ENCODE data around the gene HOMER3.

Gene HOMER3

DNA sequence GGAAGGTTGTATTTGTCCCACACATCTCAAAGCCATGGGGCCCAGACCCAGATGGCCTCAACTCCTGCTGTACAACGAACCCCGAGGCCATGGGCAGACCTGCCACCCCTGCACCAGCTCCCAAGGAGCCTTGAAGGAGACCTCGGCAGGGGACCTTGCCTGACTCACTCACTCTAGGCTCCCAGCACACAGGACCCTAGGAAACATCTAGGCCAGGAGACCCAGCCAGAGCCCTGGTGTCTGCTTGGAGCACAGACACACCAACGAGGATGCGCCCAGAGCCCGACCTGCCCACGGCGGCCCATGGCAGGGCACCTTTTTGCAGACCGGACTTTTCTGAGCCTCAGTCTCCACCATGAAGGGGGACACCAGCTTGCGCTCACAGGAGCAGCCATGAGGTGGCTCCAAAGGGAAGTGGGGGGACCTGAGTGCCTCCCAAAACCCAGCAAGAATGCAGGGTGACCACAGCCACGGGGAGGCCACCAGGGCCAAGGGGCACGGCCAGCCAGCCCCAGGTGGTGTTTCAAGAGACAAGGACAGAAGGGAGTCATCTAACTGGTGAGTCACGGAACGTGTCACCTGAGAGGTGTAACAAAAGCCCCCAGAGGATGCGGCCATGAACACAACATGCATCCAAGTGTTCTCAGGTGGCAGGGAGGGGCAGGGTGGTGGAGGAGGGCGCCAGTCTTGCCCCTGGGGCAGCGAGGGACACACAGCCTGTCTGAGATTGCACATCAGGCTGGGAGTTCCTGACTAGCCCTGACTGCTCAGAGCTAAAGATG, 40.1 kb downstream of the HOMER3 start:
- no peak for DNase-seq (ENCODE audit: low read depth)

DNA sequence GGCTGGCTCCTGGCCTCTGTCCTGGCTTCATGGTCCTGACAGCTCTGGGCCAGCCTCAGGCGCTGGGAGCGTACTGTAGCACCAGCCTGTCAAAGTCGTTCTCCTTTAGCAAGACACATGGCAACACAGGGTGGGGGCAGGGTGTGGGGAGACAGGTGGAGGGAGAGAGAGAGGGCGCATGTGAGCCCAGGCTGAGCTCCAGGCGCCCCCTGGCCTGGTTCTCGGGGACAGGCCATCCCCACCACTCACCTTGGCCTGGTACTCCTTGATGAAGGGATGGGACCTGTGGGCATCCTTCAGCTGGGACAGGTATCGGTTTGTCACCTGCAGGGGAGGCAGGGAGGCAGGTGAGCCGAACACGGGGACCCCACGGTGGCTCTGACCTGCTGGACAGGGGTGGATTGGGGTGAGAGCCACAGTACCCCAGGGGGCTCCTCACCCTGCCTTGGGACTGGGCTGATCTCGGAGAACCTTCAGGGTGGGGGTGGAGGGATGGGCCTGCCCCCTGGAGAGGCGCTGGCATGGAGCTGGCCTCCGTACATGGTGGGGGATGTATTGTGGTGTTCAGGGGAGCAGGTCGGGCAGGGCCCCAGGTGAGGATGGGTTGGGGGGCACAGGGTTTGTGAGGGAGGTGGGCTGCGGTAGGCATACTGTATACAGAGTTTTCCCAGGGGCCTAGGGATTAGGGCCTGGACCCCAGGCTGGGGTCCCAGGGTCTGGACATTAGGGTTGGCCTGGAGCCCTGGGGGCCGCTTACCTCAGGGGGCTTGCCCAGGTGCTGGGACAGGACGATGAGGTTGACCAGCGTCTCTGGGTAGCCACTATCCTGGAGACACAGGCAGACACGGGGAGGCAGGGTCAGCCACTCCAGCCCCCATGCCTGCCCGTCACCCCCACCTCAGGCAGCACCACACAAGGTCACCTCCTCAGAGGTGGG, 41.1 kb downstream of the HOMER3 start:
- DNase-seq (ENCODE audit: low read depth) = no peak

DNA sequence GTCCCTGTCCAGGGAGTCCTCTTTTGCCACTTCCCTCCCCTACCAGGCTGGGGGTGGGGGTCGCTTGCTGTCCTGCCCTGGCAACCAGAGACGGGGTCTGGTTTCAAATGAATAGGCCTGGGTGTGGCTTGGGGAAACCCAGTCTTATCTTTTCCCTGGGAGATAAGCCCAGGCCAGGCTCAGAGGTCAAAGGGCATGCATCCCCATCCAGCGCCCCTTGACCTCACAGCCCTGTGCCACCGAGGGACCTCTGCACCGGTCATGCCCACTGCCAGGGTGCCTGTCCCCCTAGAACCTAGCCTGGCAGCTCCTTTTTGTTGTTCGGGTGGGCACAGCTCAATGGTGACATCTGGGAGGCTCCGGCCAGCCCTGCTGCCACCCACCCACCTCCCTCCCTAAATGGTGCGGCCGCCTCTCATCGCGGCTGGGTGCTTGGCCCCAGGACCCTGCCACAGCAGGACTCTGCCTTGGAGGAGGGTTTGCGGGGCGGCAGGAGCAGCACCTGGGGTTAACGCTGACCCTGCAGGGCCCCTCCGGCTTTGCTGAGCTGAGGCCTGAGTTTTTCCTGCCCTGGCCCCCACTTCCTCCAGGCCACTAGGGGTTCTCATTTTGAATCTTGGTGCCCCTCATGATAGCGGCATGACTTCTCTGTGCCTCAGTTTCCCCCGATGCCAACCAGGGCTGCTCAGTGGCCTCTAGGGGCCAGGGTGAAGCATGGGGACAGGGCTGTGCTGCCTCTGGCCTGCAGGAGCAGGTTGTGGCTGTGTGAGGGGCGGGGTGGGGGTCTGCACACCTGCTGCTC, 42.2 kb downstream of the HOMER3 start:
- DNase-seq (ENCODE audit: low read depth) = no peak

DNA sequence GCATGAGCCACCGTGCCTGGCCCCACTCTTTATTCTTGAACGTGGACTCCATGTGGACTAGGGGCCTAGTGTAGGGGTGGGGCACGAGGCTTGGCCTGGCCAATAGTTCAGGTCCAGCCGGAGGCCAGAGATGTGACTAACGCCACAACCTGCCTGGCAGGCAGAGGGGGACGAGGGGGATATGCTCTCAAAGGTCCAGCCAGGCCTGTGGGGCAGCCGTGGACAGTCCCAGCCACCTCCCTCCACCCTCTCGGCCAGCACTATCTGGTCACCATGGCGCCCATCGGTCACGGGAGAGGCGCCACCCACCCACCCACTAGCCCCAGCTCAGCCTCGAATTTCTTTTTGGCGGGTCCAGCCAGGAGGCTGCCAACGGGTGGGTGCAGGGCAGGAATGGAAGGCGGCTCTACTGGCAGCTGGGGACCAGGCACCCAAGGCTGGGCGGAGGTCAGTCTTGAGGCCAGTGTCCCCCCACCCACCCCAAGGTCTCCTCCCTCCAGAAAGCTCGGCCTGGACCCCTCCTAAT, 42.9 kb downstream of the HOMER3 start:
- DNase-seq (ENCODE audit: low read depth) = no peak

DNA sequence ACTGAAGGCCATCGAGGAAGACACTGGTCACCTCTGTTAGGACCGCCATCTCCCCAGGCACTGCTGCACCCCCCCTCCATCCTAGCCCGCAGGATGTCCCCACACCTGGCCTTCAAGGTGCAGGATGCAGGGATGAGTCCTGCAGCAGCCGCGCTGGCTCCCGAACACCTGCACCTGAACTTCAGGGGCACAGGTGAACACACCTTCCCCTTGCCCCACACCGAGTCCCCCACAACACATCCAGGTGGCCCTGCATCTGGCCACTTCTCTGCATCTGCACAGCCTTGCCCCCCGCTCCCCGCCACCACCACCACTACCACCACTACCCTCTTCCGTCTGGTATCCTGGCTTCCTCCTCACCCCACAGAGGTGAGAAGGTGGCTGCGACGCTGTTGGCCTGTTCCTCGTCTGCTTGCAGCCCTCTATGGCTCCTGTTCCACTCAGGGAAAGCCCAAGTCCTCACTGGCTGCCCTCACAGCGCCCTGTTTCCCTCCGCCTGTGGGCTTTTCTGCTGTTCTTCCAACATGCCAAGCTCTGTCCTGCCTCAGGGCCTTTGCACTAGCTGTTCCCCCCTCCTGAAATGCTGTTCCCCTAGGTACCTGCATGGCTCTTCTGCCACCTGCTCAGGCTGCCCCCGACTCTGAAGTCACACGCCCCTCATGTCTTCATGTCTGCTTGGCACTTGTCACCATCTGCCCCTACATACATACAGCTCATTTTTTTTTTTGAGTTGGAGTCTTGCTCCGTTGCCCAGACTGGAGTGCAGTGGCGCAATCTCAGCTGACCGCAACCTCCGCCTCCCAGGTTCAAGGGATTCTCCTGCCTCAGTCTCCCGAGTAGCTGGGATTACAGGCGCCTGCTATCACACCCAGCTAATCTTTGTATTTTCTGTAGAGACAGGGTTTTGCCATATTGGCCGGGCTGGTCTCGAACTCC, 43.7 kb downstream of the HOMER3 start:
- no peak for DNase-seq (ENCODE audit: low read depth)

DNA sequence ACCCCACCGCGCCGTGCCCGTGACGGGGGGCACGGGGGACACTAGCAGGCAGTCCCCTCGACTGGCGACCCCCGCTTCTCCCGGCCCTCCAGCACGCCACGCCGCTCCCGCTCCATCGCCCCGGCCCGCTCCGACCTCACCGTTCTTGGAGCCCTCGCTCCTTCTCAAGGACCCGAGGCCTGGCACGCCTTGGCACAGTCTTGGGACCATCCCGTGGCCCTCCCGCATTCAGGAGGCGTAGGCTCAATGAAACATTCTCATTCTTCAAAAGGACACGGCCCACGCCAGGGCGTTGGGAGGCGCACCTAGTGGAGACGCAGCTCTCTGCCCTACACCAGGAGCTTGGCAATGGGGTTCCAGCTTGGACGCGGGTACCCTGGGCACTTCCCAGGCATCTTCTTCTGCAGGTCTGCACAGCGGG, 44.6 kb downstream of the HOMER3 start:
- DNase-seq (ENCODE audit: low read depth) = no peak

DNA sequence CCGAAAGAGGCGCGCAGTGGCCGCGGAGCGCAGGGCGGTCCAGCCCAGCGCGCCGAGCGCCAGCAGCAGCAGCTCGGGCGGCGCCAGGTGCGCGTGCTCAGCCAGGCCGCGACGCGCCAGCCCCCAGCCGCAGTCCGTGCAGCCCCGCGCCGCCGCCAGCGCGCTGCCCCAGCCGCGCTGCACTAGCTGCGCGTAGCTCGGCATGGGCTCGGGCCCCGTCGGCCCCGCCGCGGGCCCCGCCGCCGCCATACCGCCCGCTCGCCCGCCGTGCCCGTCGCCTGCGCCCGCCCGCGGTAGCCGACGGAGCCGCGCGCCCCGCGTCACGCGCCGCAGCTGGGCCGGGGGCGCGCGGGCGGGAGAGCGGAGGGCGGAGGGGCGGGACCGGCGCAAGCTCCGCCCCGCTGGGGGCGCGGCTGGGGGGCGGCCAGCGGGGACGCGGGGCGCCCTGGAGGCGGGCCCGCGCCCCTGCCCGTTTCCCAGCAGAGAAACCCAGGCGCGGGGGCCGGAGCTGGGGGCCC, 45.1 kb downstream of the HOMER3 start, which contains the start of gene CERS1:
Gene CERS1, minus strand, starts transcription at position 335 of the 518 bp plus-strand sequence. Its CDS starts 86 bp downstream, at position 249.
- no peak for DNase-seq (ENCODE audit: low read depth)

DNA sequence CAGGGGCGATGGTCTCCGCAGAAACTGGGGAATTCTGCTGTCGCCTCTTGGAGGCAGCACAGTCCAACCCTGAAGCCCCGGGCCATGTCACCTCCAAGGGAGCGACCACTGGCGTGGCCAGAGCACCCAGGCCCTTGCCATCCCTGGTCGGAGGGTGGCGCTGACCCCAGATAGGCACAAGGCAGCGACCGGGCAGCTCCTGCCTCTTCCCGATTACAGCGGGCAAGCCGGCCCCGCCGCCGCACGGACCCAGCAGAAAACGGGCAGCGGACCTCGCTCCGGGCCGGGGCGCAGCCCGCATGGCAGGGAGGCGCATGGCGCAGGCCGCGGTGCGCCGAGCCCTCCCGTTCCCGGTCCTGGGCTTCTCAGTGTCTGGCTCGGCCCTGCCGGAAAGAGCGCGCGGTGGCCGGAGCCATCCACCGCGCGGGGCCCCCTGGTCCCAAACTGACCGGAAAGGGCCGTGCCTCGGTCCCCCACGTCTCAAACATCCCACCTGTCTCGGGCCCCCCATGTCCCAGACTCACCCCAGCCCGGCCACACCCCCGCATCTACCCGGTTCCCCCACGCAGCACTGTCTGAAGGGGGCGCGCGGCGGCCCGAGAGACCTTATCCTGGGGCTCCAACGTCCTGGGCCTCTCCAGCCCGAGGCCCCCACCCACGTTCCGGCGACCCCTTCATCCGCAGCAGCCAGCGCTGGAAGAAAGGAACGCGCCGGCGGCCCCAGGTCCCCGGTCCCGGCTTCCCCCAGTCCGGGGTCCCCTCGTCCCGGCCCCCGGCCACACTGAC, 45.8 kb downstream of the HOMER3 start:
- no peak for DNase-seq (ENCODE audit: low read depth)

DNA sequence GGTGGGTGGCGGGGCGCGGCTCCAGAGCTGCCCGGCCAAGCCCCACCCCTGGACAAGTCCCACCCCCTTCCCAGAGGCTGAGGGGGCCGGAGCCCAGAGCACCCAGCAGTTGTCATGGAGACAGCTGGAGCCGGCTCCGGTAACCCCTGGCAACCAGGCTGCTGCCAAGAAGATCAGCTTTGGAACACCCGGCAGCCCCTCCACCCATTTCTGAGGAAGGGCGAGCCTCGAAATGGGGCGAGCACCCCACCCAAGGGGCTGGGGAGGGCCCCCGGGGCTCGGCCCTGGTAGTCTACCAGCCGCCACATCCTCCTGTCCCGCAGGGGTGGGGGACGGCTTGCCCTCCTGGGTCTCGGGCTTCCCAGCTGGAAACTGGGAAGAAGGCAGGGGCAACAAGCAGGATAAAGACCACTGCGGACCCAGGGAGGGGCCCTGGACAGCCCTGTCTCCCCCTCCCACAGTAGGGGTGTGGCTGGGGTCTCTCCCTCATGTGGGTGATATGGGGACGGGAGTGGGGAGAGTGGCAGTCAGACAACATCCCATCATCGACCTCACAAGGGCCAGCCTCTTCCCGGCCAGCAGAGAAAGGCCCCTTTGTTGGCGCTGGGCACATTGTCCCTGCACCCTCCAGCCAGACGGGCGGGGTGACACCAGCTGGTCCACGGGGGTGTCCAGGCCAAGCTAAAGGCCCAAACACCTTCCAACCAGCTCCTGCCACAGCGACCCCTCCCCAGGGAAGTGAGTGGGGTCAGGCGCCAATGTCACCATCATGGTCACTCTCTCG, 46.6 kb downstream of the HOMER3 start:
- peak; percentile 27 for DNase-seq (ENCODE audit: low read depth)

DNA sequence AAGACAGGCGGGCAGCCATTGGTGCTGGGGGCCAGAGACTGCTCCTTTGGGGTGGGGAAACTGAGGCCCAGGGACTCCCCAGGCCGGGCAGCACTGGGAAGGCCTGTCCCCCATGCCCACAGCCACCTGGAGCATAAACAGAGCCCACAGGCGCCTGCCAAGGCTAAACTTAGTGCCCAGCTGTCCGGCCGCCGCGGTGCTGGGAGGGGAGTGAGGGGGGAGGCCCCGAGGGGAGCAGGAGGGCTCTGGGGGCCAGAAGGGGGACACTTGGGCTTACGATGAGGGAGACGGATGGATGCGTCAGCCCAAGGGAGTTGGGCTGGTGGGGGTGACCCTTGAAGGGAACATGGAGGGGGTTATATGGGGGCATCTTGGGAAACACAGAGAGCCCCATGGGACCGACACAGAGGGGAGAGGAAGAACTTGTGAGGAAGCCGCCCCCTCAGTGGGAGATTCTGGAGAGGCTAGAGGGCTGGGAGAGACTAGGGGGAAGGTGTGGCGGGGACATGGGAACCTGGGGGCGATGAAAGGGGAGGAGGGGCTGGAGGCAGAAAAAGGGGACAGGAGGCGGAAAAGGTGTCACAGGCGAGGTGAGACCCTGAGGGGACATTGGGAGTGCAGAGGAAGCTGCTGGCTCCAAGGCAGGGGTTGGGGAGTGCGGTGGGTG, 47.3 kb downstream of the HOMER3 start:
- no peak for DNase-seq (ENCODE audit: low read depth)

DNA sequence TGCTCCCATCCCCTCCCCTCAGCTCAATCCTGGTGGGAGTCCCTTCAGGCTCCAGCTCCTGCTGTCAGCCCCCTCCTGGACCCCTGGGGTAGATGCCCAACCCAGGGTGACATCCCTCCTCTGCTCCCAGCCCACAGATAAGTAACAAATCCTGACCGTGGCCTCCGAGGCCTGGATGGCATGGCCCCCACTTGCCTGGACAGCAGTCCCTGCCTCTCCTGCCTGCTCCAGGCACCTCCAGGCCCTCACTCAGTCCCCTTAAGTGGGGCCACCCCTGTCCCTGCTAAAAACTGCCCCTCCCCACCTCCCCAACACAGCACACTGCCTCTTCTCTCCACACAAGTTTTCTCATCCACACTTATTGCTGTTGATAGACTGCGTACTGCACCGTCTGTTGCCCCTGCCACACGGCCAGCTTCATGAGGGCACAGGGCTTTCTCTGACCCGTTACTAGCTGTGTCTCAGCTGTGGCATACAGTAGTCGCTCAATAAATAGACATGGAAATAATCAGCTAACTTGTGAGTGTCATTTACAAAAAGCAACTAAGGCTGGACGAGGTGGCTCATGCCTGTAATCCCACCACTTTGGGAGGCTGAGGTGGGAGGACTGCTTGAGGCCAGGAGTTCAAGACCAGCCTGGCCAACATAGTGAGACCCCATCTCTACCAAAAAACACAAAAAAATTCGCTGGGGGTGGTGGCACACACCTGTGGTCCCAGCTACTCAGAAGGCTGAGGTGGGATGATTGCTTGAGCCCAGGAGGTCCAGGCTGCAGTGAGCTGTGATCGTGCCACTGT, 50.9 kb downstream of the HOMER3 start:
- DNase-seq (ENCODE audit: low read depth) = no peak

DNA sequence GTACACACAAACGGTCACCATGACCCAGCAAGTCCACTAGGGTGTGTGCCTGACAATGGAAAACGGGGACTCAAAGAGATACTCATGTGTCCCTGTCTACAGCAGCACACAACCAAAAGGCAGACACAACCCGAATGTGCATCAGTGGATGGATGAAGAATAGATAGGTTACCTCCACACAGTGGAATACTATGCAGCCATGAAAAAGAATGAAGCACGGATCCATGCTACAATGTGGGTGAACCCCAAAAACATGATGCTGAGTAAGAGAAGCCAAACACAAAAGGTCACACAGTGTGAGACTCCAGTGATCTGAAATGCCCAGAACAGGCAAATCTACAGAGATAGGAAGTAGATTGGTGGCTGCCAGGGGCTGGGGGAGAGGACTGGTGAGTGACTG, 54.0 kb downstream of the HOMER3 start:
- DNase-seq (ENCODE audit: low read depth) = no peak

DNA sequence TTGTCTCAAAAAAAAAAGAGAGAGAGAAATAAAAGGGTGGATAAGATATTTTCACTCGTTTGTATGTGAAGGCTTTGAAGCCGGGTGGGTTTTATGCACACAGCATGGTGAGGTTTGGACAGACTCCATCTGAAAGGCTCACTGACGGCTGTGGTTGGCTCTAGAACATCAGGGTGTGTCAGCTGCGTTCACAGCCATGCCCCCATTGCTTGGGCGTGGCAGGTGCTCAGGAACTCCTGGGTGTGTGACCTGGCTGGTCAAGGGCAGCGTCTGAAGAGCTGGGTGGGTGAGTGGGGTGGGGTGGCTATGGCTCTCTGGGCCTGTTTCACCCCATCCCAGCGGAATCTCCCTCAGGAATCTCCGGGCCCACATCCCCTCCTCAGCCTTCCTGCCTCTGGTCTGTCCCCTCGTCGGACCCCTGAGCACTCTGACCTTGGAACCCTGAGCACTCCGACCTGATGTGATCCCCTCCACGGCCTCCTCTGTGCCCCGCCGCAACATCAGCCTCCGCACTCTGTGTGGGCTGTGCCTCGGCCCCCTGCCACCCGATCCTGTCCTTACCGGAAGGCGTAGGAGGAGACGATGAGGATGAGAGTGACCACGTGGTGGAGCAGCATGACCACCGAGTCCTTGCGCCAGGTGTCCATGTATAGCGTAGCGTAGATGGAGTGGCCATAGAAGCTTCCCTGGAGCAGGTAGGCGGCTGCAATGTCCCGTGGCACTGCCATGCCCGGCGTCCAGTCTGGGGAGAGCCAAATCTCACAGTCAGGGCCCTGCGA, 57.3 kb downstream of the HOMER3 start:
- DNase-seq (ENCODE audit: low read depth) = no peak

DNA sequence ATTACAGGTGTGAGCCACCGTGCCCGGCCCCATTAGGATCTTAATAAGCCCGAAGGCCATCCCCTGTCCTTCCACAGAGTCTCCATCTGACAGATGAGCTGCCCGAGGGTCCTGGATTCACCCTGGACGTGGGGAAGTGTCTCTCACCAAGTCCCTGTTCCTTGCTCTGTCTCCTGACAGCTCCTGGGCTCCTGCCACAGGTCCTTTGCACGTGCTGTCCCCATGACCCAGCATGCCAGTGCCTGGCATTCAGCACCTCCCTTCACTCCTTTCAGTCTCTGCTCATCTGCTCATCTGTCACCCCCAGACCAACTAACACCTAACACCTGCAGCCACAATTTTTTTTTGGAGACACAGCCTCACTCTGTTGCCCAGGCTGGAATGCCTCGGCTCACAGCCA, 59.5 kb downstream of the HOMER3 start:
- DNase-seq (ENCODE audit: low read depth) = no peak

DNA sequence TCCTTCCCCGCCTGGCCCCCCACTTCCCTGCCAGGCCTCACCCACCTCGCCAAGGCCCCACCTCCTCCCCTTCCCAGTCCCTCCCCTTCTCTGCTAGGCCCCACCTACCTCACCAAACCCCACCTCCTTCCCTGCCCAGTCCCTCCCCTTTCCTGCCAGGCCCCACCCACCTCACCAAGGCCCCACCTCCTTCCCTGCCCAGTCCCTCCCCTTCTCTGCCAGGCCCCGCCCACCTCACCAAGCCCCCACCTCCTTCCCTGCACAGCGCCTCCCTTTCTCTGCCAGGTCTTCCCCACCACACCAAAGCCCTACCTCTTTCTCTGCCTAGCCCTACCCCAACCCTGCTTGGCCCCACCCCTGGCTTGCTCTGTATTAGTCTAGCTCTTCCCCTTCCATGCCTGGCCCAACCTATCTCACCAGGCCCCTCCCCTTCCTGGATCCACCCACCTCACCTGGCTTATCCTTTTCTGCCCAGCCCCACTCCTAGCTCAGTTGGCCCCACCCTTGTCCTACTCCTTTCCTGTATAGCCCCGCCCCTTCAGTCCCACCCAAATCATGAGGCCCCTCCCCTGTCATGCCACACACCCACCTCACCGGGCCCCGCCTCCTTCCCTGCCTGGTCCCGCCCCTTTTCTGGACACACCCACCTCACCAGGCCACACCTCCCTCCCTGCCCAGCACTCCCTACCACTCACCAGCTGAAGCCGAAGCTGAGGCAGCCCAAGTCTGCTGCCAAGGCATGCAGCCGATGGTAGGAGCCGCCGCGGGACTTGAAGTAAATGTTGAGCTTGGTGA, 61.2 kb downstream of the HOMER3 start:
- DNase-seq (ENCODE audit: low read depth) = no peak

Data from amniotic epithelial cell (primary cell).